ENCODE data around the gene PAM16.

Gene PAM16

GRCh38 chr16:4391631-4392381 is 40.7 kb upstream of the PAM16 start:
- no peak overlapping the region for H3K4me3 ChIP-seq (ENCODE audit: low read length)
- TF ChIP-seq CTCF (IDR thresholded peaks at IDR 0.05; ENCODE audit: insufficient read depth, low read depth, low read length, missing control alignments), result no peak
- DNase-seq (ENCODE audit: low read depth), result no peak

DNA sequence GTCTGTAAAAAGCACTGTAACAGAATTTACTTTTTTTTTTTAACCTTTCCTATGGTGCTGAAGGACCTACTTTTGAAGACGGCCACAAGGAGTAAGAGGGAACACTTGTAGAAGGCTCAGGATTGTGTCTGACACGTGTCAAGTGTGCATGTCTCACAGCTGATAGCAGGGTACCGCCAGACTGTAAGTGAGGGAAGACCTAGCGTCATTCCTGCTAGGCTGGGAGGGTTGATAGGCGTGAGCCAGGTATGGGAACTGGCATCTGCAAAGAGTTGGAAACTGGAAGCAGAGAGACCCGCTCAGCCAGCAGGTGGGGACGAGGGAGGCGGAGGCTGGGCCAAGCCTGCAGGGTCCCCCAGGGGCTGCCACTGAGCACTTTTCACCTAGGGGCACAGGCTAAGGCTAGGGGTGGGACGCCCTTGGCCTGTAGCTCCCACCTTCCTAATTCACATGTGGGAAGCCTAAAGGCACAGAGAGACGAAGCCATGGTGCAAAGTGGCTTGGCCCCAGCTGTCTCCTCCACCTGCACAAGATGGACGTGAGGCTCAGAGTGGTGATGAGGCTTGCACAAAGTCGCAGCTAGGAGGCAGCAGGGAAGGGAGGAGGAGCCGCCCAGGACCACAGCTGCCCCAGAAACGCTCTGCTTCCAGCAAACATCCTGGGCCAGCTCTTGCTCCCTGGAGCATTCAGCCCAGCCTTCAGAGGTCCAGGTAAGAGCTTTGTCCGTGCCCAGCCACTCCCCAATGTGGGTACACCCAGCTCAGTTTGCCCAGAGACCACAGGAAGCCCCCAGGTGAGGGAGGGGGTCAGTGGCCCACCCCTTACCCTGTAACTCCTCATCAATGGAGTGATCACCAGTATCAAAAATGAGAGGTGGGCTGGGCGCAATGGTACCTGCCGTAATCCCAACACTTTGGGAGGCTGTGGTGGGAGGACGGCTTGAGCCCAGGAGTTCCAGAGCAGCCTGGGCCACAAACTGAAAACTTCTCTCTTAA is 39.4 kb upstream of the PAM16 start:
- TF ChIP-seq CTCF (IDR thresholded peaks at IDR 0.05; ENCODE audit: insufficient read depth, low read depth, low read length, missing control alignments), result no peak
- H3K4me3 ChIP-seq (ENCODE audit: low read length), result no peak overlapping the region
- no peak for DNase-seq (ENCODE audit: low read depth)

- no peak overlapping the region for H3K4me3 ChIP-seq (ENCODE audit: low read length)
- no peak for TF ChIP-seq CTCF (IDR thresholded peaks at IDR 0.05; ENCODE audit: insufficient read depth, low read depth, low read length, missing control alignments)
- no peak for DNase-seq (ENCODE audit: low read depth)
Observed at GRCh38 chr16:4389051-4389955, 38.2 kb upstream of the PAM16 start.

- no peak for DNase-seq (ENCODE audit: low read depth)
- no peak overlapping the region for H3K4me3 ChIP-seq (ENCODE audit: low read length)
- no peak for TF ChIP-seq CTCF (IDR thresholded peaks at IDR 0.05; ENCODE audit: insufficient read depth, low read depth, low read length, missing control alignments)
Observed at GRCh38 chr16:4388271-4389021, 37.3 kb upstream of the PAM16 start.

GRCh38 chr16:4387781-4388180 is 36.7 kb upstream of the PAM16 start:
- TF ChIP-seq CTCF (IDR thresholded peaks at IDR 0.05; ENCODE audit: insufficient read depth, low read depth, low read length, missing control alignments), result no peak
- no peak overlapping the region for H3K4me3 ChIP-seq (ENCODE audit: low read length)
- DNase-seq (ENCODE audit: low read depth), result no peak

All from epithelial cell of esophagus (primary cell).